ENCODE measurements around the gene CASP10. TPM values are rescaled to one million over a fixed set of nuclear protein-coding genes. Genes with fewer than 3 reads are reported as not detected.

CASP10 gene
- total and polyA plus RNA-seq, 9 of the 15 experiments (the other 6 are each of a cell fraction or from before 2014, with no cell fraction given): 7.1 to 20.4 (median 10.8) TPM

DNA sequence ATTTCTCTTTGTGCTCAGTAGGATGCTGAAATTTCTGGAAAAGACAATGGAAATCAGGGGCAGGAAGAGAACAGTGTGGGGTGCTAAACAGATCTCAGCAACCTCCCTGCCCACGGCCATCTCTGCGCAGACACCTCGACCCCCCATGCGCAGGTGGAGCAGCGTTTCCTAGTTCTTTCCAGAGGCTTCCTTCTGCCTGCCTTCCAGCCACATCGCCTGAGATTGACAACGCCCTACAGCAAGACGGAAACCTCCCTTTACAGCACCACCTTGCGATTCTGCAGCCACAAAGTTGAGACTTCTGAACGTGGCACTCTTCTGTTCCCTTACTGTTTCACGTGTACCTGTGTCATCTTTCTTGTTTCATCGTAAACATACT is 46.0 kb downstream of the CASP10 start (continued):
- TF ChIP-seq, protein P1, sequence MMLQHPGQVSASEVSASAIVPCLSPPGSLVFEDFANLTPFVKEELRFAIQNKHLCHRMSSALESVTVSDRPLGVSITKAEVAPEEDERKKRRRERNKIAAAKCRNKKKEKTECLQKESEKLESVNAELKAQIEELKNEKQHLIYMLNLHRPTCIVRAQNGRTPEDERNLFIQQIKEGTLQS (IDR thresholded peaks at IDR 0.05): no peak
- TF ChIP-seq, protein P1 (CRISPR knock-in tag; conservative IDR thresholded peaks at IDR 0.05): no peak
- no peak for TF ChIP-seq NFYB (IDR thresholded peaks at IDR 0.05; ENCODE audit: extremely low read depth, insufficient read length)
- no peak for TF ChIP-seq RBBP5 (IDR thresholded peaks at IDR 0.05; ENCODE audit: borderline replicate concordance, insufficient read depth, low read length, poor library complexity, severe bottlenecking)
- no peak for TF ChIP-seq KDM2B (CRISPR knock-in tag; IDR thresholded peaks at IDR 0.05)
- TF ChIP-seq, protein P2, sequence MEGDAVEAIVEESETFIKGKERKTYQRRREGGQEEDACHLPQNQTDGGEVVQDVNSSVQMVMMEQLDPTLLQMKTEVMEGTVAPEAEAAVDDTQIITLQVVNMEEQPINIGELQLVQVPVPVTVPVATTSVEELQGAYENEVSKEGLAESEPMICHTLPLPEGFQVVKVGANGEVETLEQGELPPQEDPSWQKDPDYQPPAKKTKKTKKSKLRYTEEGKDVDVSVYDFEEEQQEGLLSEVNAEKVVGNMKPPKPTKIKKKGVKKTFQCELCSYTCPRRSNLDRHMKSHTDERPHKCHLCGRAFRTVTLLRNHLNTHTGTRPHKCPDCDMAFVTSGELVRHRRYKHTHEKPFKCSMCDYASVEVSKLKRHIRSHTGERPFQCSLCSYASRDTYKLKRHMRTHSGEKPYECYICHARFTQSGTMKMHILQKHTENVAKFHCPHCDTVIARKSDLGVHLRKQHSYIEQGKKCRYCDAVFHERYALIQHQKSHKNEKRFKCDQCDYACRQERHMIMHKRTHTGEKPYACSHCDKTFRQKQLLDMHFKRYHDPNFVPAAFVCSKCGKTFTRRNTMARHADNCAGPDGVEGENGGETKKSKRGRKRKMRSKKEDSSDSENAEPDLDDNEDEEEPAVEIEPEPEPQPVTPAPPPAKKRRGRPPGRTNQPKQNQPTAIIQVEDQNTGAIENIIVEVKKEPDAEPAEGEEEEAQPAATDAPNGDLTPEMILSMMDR (IDR thresholded peaks at IDR 0.05 in 2 of 3, conservative IDR thresholded peaks at IDR 0.05 in 1 of 3; ENCODE audit: insufficient read depth in 2 of 3, low read depth in 1 of 3, low read length in 3 of 3): 0 out of 6 replicates have a peak, but pooled peaks of 1 of the 3 experiments have one; percentile 5
- TF ChIP-seq ARID1B (IDR thresholded peaks at IDR 0.05): no peak
- TF ChIP-seq ILK (tag; IDR thresholded peaks at IDR 0.05; ENCODE audit: borderline replicate concordance, low read depth): no peak
- no peak for TF ChIP-seq MAFF (IDR thresholded peaks at IDR 0.05; ENCODE audit: low read length)
- TF ChIP-seq CBX8 (IDR thresholded peaks at IDR 0.05; ENCODE audit: borderline replicate concordance, extremely low read depth, low read depth, low read length, poor library complexity, severe bottlenecking): no peak

All from K562 (cell line).